Measurements from ENCODE around the gene RER1. TPM values are rescaled to one million over a fixed set of nuclear protein-coding genes. Genes with fewer than 3 reads are reported as not detected.

Gene RER1
- total RNA-seq, 4 donors from 2014 or later: 54.4 to 78.6 (median 69.8) TPM

DNA sequence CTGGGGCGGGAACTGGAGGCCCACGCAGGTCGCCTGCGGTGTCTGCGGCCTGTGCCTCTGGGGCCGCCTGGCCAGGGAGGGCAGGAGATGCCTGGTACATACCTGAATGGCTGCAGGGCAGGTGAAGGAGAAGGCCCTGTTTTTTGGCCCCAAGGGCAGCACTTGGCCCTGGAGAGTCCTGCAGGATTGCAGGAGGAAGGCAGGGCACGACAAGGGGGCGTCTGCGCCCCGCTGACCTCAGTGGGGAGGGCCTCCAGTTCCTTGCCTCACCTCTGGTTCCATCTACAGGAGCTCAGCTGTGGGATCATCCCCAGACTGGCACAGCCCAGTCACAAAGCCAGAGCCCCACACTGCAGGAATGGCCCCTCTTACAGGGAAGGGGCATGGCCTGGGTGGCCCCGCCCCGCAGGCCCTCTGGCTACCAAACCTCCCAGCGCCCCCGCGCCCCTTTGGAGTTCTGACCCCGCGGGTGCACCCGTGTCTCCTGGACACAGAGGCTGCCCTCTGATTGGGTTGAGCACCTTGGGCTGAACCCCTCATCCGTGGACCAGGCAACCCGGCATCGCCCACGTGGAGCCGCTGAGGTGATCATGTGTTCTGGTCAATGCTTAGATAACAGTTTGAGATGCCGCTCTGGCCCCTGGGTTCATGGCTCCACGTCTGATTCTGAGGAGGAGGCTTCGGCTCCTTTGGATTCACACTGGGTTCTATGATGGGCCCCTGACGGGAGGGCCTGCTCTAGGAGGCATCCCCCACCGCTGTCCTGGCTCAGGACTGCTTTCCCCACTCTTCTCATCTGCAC lies 22.1 kb downstream of the RER1 start:
- Histone ChIP-seq H3K27ac (peak overlapping the region in 3 of 4 donors; percentile 89 to 96 (median 92)), H3K4me1 (peaks cover 0 to 32% (median 24%) of the 10 kb centered on the region in 3 donors), H3K27me3 (peaks cover 31% of the 10 kb centered on the region), H3K9me3 (no peaks in the 10 kb centered on the region), H3K36me3 (peaks cover 0 to 15% of the 10 kb centered on the region in 2 donors), H3K4me3 (peak overlapping the region; percentile 41 to 91)
- ATAC-seq: no peak
- WGBS, 2 donors (ENCODE audit: low coverage in 1 of 2): no CpG with 5 or more reads among the region's 28 CpGs
- TF ChIP-seq POLR2AphosphoS5 (IDR thresholded peaks at IDR 0.05): no peak
- TF ChIP-seq, protein P1, sequence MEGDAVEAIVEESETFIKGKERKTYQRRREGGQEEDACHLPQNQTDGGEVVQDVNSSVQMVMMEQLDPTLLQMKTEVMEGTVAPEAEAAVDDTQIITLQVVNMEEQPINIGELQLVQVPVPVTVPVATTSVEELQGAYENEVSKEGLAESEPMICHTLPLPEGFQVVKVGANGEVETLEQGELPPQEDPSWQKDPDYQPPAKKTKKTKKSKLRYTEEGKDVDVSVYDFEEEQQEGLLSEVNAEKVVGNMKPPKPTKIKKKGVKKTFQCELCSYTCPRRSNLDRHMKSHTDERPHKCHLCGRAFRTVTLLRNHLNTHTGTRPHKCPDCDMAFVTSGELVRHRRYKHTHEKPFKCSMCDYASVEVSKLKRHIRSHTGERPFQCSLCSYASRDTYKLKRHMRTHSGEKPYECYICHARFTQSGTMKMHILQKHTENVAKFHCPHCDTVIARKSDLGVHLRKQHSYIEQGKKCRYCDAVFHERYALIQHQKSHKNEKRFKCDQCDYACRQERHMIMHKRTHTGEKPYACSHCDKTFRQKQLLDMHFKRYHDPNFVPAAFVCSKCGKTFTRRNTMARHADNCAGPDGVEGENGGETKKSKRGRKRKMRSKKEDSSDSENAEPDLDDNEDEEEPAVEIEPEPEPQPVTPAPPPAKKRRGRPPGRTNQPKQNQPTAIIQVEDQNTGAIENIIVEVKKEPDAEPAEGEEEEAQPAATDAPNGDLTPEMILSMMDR (IDR thresholded peaks at IDR 0.05): no peak
- TF ChIP-seq EP300 (IDR thresholded peaks at IDR 0.05): no peak
- no peak for TF ChIP-seq POLR2A (IDR thresholded peaks at IDR 0.05)

DNA sequence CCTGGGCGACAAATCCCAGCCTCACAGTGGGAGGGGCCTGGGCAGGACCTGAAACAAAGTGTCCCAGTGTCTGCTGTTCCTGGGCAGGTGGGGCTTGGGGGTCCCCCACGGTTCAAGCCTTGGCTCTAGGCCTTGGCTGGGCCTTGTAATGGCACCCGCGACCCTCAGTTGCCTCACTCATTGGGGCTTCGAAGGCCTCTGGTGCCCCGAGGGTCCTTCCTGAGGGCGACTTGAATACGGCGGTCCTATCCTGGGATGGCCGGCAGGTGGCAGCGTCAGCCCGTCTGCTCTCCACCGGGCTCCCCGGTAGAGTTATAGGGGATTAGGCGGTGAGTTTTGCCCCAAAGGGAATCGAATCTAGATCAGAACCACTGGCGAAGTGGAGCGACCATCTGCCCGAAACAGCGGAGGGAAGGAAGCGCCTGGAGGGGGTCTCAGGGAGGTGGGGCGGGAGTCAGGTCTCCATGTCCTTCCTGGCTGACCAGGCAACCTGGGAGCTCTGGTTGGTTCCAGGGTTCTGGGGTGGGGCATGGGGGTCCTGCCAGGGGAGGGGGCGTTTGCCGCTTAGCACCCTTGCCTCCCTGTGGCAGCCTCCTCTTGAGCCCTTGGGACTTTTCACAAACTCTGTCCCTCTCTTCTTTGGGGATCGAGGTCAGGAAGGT lies 22.8 kb downstream of the RER1 start:
- 0% methylated on average over 1 to 3 of the region's 25 CpGs for WGBS, 2 donors (ENCODE audit: low coverage in 1 of 2)
- no peak for ATAC-seq
- H3K36me3 ChIP-seq: peaks cover 0 to 8% of the 10 kb centered on the region in 2 donors
- peaks cover 38% of the 10 kb centered on the region for H3K27me3 ChIP-seq
- H3K4me3 ChIP-seq: no peak overlapping the region
- H3K4me1 ChIP-seq: peaks cover 0 to 32% (median 24%) of the 10 kb centered on the region in 3 donors
- H3K27ac ChIP-seq: peak overlapping the region in 2 of 4 donors; percentile 89 to 92
- H3K9me3 ChIP-seq: no peaks in the 10 kb centered on the region
- TF ChIP-seq EP300 (IDR thresholded peaks at IDR 0.05): no peak
- no peak for TF ChIP-seq POLR2AphosphoS5 (IDR thresholded peaks at IDR 0.05)
- TF ChIP-seq POLR2A (IDR thresholded peaks at IDR 0.05): no peak
- TF ChIP-seq, protein P1 (IDR thresholded peaks at IDR 0.05): peak in 3 of 4 experiments; percentile 88 to 99 (median 92)

DNA sequence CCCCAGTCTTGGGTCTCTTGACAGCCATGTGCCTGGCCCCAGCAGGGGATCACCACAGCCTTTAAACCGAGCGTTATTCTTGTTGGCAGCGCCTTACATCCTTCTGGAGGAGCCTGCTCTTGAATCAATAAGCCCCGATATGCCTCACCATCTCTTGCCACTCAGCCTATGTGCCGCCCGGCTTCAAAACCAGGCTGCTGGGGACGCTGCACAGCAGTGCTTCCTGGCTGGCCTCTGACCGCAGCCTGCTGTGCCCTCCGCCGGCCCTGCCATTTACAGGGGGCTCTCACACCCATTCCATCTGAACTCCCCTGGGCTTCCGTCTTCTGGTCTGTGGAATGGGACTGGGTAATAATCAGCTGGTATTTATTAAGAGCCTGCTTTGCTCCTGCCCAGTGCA lies 23.7 kb downstream of the RER1 start:
- 67% methylated on average over 1 of the region's 11 CpGs; no CpG with 5 or more reads in 1 of the 2 donors for WGBS, 2 donors (ENCODE audit: low coverage in 1 of 2)
- H3K36me3 ChIP-seq: no peaks in the 10 kb centered on the region
- no peaks in the 10 kb centered on the region for H3K9me3 ChIP-seq
- H3K4me3 ChIP-seq: no peak overlapping the region
- no peak for ATAC-seq
- H3K27ac ChIP-seq: no peak overlapping the region
- H3K27me3 ChIP-seq: peaks cover 47% of the 10 kb centered on the region
- TF ChIP-seq POLR2A (IDR thresholded peaks at IDR 0.05): no peak
- TF ChIP-seq POLR2AphosphoS5 (IDR thresholded peaks at IDR 0.05): no peak
- no peak for TF ChIP-seq EP300 (IDR thresholded peaks at IDR 0.05)
- H3K4me1 ChIP-seq: peaks cover 0 to 32% (median 24%) of the 10 kb centered on the region in 3 donors

DNA sequence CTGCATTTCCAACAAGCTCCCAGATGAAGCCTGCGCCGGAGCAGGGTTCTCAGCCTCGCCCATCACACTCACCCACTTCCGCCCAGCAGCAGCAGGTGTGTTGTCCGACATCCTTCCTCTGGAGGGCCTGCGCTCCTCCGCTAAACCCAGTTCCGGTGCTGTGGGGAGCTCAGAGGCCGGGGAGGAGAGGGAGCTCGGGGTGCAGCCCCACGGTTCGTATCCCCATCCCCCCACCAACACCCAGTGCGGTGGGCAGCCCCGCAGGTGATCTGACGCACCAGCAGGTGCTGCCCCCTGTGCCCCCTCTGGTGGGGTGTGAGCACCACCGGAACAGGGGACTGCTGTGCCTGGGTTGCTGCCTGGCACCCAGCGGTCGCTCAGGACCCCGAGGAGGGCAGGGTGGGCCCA lies 24.2 kb downstream of the RER1 start:
- Histone ChIP-seq H3K27ac (no peak overlapping the region), H3K4me3 (peak overlapping the region in 1 of 2 donors; percentile 8), H3K36me3 (no peaks in the 10 kb centered on the region), H3K4me1 (peaks cover 0 to 32% (median 24%) of the 10 kb centered on the region in 3 donors), H3K9me3 (no peaks in the 10 kb centered on the region), H3K27me3 (peaks cover 52% of the 10 kb centered on the region)
- TF ChIP-seq POLR2AphosphoS5 (IDR thresholded peaks at IDR 0.05) (no peak), POLR2A (IDR thresholded peaks at IDR 0.05) (no peak), EP300 (IDR thresholded peaks at IDR 0.05) (no peak)
- TF ChIP-seq, protein P1 (IDR thresholded peaks at IDR 0.05): no peak
- WGBS, 2 donors (ENCODE audit: low coverage in 1 of 2): 25% methylated on average over 4 of the region's 19 CpGs; no CpG with 5 or more reads in 1 of the 2 donors
- ATAC-seq: no peak

DNA sequence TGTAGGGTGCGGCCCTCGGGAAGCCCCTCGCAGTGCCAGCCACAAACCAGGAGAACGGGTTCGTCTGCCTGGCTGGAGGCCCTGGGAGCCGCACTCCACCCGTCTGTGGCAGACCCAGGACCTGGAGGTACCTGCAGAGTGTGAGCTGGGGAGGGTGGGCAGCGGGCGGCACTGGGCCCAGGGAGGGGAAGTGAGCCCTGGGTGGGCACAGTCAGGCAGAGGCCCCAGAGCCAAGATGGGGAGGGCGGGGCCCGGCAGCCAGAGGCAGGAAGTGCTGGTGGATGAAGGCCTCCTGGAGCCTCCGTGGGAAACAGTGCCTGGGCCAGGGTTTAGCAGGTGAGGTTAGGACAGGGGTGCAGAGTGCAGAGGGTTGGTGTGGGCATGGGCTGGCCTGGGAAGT lies 24.8 kb downstream of the RER1 start:
- H3K4me3 ChIP-seq: no peak overlapping the region
- TF ChIP-seq POLR2A (IDR thresholded peaks at IDR 0.05) (no peak), POLR2AphosphoS5 (IDR thresholded peaks at IDR 0.05) (no peak), EP300 (IDR thresholded peaks at IDR 0.05) (no peak)
- TF ChIP-seq, protein P1 (IDR thresholded peaks at IDR 0.05): no peak
- H3K9me3 ChIP-seq: no peaks in the 10 kb centered on the region
- no peak overlapping the region for H3K27ac ChIP-seq
- ATAC-seq: no peak
- peaks cover 58% of the 10 kb centered on the region for H3K27me3 ChIP-seq
- WGBS, 2 donors (ENCODE audit: low coverage in 1 of 2): 0% methylated on average over 2 of the region's 12 CpGs; no CpG with 5 or more reads in 1 of the 2 donors
- H3K4me1 ChIP-seq: peaks cover 0 to 27% (median 23%) of the 10 kb centered on the region in 3 donors
- H3K36me3 ChIP-seq: no peaks in the 10 kb centered on the region
